Osteoblast (primary cell): ENCODE measurements around the gene SCCPDH. TPM values are rescaled to one million over a fixed set of nuclear protein-coding genes. Genes with fewer than 3 reads are reported as not detected.
"Not testable (repeated sequence)": the region's sequence is repeated elsewhere in the genome, so short reads cannot be mapped to it uniquely, and the experiment has no call there.

Source experiments
- DNase-seq: peaks from one replicate; pipeline ENCODE4 v3.0.0; 2011; ENCODE audit warnings: low spot score, mixed read lengths; ENCODE audit not compliant: insufficient read length; ENCODE audit errors: missing footprints
- H2AFZ ChIP-seq: 2 replicates; pipeline ENCODE4 v1.6.0; 2011; ENCODE audit warnings: mild to moderate bottlenecking, low read length
- H3K27ac ChIP-seq: 2 replicates; pipeline ENCODE4 v1.5.1; 2011; ENCODE audit warnings: mild to moderate bottlenecking, low read depth, low read length, moderate library complexity
- H3K27me3 ChIP-seq: 2 replicates; pipeline ENCODE4 v1.6.0; 2012; ENCODE audit warnings: mild to moderate bottlenecking, control low read depth, inconsistent platforms, low read length, moderate library complexity; ENCODE audit not compliant: insufficient read depth
- H3K36me3 ChIP-seq: 2 replicates; pipeline ENCODE4 v1.5.1; 2011; ENCODE audit warnings: mild to moderate bottlenecking, low read length, control low read depth, moderate library complexity; ENCODE audit not compliant: insufficient read depth
- H3K4me1 ChIP-seq: 2 replicates; pipeline ENCODE4 v1.5.1; 2011; ENCODE audit warnings: mild to moderate bottlenecking, low read length, control low read depth, moderate library complexity; ENCODE audit not compliant: insufficient read depth
- H3K4me2 ChIP-seq: 2 replicates; pipeline ENCODE4 v1.6.0; 2011; ENCODE audit warnings: mild to moderate bottlenecking, low read length; ENCODE audit not compliant: insufficient read depth
- H3K4me3 ChIP-seq: fragments of 200-600 bp; sonication (generic); 3 replicates; pipeline ENCODE4 v1.5.1; 2012; ENCODE audit warnings: mild to moderate bottlenecking, low read length, inconsistent platforms; ENCODE audit not compliant: insufficient read depth
- H3K79me2 ChIP-seq: 2 replicates; pipeline ENCODE4 v1.6.0; 2012; ENCODE audit warnings: mild to moderate bottlenecking, low read length, control low read depth, inconsistent platforms; ENCODE audit not compliant: insufficient read depth
- H3K9me3 ChIP-seq: 2 replicates; pipeline ENCODE4 v1.5.1; 2011; ENCODE audit warnings: low read depth, low read length, control low read depth
- H4K20me1 ChIP-seq: 2 replicates; pipeline ENCODE4 v1.6.0; 2012; ENCODE audit warnings: mild to moderate bottlenecking, low read length, control low read depth; ENCODE audit not compliant: insufficient read depth
- total RNA-seq: library from RNA; depleted of rRNA; stranded (reverse); fragments of >200 nt; gene quantifications from 2 replicates; pipeline ENCODE4 v1.2.3, GENCODE V29; 2012
- TF ChIP-seq, protein P1 (sequence below): IDR thresholded peaks from 2 replicates; pipeline ENCODE4 v1.5.1; 2011; ENCODE audit warnings: mild to moderate bottlenecking, low read depth, low read length, moderate library complexity; ENCODE audit errors: extremely low read depth

Gene SCCPDH
- total RNA-seq, 1 donor, result 49.9 TPM

DNA sequence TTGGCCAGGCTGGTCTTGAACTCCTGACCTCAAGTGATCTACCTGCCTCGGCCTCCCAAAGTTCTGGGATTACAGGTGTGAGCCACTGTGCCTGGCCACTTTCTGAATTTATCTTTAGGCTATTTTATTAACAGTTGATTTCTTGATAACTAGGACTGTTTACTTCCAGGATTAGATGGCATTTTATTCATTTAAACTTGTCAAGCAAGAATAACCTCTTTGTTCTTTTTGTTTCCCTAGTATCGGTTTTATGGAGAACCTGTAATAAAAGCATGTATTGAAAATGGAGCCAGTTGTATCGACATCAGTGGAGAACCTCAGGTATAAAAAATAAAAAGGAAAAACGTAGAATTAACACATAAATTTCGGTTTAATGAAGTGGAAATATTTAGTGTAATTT is 11.5 kb downstream of the SCCPDH start:
- no peak for DNase-seq
- peaks cover 43% of the 10 kb centered on the region for H3K36me3 ChIP-seq

DNA sequence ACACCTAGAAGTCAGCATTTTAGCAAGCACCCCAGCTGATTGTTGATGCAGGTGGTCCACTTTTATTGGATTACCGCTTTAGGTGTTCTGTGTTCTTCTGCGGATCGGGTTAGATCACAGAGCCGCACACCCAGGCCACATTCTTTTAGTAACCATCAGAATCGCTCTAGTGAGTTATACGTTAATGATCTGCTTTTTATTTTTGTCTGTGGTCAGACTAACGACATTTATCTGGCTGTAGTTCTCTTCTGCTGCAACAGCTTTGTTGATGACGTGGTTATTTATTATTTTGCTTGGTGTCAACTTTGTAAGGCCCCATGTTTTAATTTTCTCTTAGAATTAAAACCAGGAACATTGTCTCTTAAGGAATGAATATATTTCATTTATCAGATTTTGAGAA is 18.2 kb downstream of the SCCPDH start:
- Histone ChIP-seq H4K20me1 (no peaks in the 10 kb centered on the region), H3K4me3 (no peak overlapping the region), H3K27ac (no peak overlapping the region), H3K27me3 (no peaks in the 10 kb centered on the region), H3K4me2 (no peak overlapping the region), H2AFZ (no peak overlapping the region), H3K4me1 (no peaks in the 10 kb centered on the region), H3K79me2 (no peaks in the 10 kb centered on the region), H3K36me3 (peaks cover 29% of the 10 kb centered on the region), H3K9me3 (no peaks in the 10 kb centered on the region)
- TF ChIP-seq, protein P1, sequence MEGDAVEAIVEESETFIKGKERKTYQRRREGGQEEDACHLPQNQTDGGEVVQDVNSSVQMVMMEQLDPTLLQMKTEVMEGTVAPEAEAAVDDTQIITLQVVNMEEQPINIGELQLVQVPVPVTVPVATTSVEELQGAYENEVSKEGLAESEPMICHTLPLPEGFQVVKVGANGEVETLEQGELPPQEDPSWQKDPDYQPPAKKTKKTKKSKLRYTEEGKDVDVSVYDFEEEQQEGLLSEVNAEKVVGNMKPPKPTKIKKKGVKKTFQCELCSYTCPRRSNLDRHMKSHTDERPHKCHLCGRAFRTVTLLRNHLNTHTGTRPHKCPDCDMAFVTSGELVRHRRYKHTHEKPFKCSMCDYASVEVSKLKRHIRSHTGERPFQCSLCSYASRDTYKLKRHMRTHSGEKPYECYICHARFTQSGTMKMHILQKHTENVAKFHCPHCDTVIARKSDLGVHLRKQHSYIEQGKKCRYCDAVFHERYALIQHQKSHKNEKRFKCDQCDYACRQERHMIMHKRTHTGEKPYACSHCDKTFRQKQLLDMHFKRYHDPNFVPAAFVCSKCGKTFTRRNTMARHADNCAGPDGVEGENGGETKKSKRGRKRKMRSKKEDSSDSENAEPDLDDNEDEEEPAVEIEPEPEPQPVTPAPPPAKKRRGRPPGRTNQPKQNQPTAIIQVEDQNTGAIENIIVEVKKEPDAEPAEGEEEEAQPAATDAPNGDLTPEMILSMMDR, result no peak
- DNase-seq, result peak; percentile 38

More for the DNA sequence above, 11.5 kb downstream of the SCCPDH start:
- H3K27me3 ChIP-seq, result no peaks in the 10 kb centered on the region
- no peak overlapping the region for H2AFZ ChIP-seq
- H4K20me1 ChIP-seq, result no peaks in the 10 kb centered on the region
- no peak overlapping the region for H3K4me3 ChIP-seq
- TF ChIP-seq, protein P1, result no peak
- H3K9me3 ChIP-seq, result no peaks in the 10 kb centered on the region
- no peaks in the 10 kb centered on the region for H3K4me1 ChIP-seq
- H3K27ac ChIP-seq, result no peak overlapping the region
- H3K79me2 ChIP-seq, result peaks cover 8% of the 10 kb centered on the region
- H3K4me2 ChIP-seq, result no peak overlapping the region

DNA sequence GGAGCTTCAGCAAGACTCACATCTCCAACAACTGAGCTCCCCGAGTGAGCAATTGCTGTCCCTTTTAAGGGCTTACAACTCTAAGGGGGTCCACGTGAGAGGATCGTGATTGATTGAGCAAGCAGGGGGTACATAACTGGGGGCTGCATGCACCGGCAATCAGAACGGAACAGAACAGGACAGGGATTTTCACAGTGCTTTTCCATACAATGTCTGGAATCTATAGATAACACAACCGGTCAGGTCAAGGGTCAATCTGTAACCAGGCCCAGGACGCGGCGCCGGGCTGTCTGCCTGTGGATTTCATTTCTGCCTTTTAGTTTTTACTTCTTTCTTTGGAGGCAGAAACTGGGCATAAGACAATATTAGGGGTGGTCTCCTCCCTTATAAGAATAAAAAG is 21.9 kb downstream of the SCCPDH start:
- not testable (repeated sequence) for H3K27me3 ChIP-seq, H2AFZ ChIP-seq, H3K9me3 ChIP-seq, H3K4me2 ChIP-seq, H4K20me1 ChIP-seq, H3K27ac ChIP-seq, DNase-seq, H3K4me1 ChIP-seq, H3K79me2 ChIP-seq, H3K4me3 ChIP-seq
- H3K36me3 ChIP-seq, result peaks cover 17% of the 10 kb centered on the region

DNA sequence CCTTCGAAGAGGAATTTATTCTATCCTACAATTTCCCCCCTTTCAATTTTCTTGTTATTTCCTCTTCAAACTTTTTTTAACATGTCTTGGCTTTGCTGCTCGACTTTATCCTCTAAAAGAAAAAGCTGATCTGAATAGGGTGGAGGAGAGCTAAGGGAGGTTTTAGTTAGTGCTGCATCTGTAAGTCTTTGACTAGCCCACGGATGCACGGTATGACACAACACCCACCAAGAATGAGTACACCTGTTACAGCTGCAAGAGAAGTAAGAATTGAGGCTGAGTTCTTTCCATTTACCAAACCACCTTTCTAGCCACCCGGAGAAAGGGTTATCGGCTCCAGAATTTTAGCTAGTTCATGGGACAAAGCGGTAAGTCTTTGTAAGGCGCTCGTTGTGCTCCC is 23.8 kb downstream of the SCCPDH start:
- Histone ChIP-seq H3K27me3 (no peaks in the 10 kb centered on the region), H4K20me1 (no peaks in the 10 kb centered on the region), H3K9me3 (no peaks in the 10 kb centered on the region), H3K4me1 (no peaks in the 10 kb centered on the region), H3K79me2 (no peaks in the 10 kb centered on the region), H3K4me2 (no peak overlapping the region), H3K4me3 (no peak overlapping the region), H3K27ac (no peak overlapping the region), H3K36me3 (peaks cover 7% of the 10 kb centered on the region), H2AFZ (no peak overlapping the region)
- no peak for DNase-seq
- TF ChIP-seq, protein P1, result no peak
